Natural killer cell (primary cell): ENCODE data around the gene RTL1. TPM values are rescaled to one million over a fixed set of nuclear protein-coding genes. Genes with fewer than 3 reads are reported as not detected.

ENCODE experiments used
- ATAC-seq, 3 donors: fragments of 150-1000 bp in 2 of 3; fragments of 200-7000 bp in 1 of 3; cut with Tn5 transposase; 1 replicate in 1 of 3; 2 replicates in 2 of 3; pipeline ENCODE4 v1.10.0; 2021; ENCODE audit warnings: mild to moderate bottlenecking in 2 of 3, moderate library complexity in 2 of 3
- DNase-seq, 2 donors: peaks; one replicate each; pipeline versions ENCODE4 v3.0.0 to v3.0.0-alpha.2; 2013 to 2021; ENCODE audit warnings: mixed read lengths in 1 of 2
- H3K27ac ChIP-seq: one replicate; pipeline ENCODE4 v1.5.1; 2013; ENCODE audit warnings: mild to moderate bottlenecking, low read length
- H3K27me3 ChIP-seq: one replicate; pipeline ENCODE4 v1.6.1; 2013; ENCODE audit warnings: low read length; ENCODE audit not compliant: control insufficient read depth, insufficient read depth
- H3K36me3 ChIP-seq: one replicate; pipeline ENCODE4 v1.6.1; 2013; ENCODE audit warnings: low read length; ENCODE audit not compliant: control insufficient read depth, insufficient read depth
- H3K4me1 ChIP-seq: one replicate; pipeline ENCODE4 v1.6.1; 2013; ENCODE audit warnings: low read length; ENCODE audit not compliant: control insufficient read depth, insufficient read depth
- H3K4me3 ChIP-seq: one replicate; pipeline ENCODE4 v1.5.1; 2013; ENCODE audit warnings: low read length
- H3K9me3 ChIP-seq: one replicate; pipeline ENCODE4 v1.6.1; 2013; ENCODE audit warnings: low read length; ENCODE audit not compliant: control insufficient read depth, insufficient read depth
- H3K27ac Mint-ChIP-seq, 2 donors: one replicate each; pipeline ENCODE4 v1.8.0; 2022; ENCODE audit warnings: mild to moderate bottlenecking in 2 of 2, mixed read lengths in 2 of 2, moderate library complexity in 1 of 2
- H3K27me3 Mint-ChIP-seq, 2 donors: one replicate each; pipeline ENCODE4 v1.8.0; 2022; ENCODE audit warnings: low read depth in 2 of 2, mixed read lengths in 2 of 2
- H3K36me3 Mint-ChIP-seq: one replicate; pipeline ENCODE4 v1.8.0; 2022; ENCODE audit warnings: mixed read lengths
- H3K4me1 Mint-ChIP-seq, 2 donors: one replicate each; pipeline ENCODE4 v1.8.0; 2022; ENCODE audit warnings: mixed read lengths in 2 of 2
- H3K4me3 Mint-ChIP-seq: one replicate; pipeline ENCODE4 v1.8.0; 2022; ENCODE audit warnings: mild to moderate bottlenecking, moderate library complexity, mixed read lengths
- H3K9me3 Mint-ChIP-seq, 2 donors: one replicate each; pipeline ENCODE4 v1.8.0; 2022; ENCODE audit warnings: mixed read lengths in 2 of 2
- CTCF ChIP-seq: fragments of 200-600 bp; IDR thresholded peaks from one replicate; pipeline ENCODE4 v1.8.0; 2022; ENCODE audit warnings: antibody characterized with exemption
- WGBS: methylation state at CpG from one replicate; pipeline ENCODE4 v1.1.7; 2013; ENCODE audit warnings: missing lambda C conversion rate; ENCODE audit not compliant: insufficient coverage; 5-methylcytosine and 5-hydroxymethylcytosine counted together
- intact Hi-C: fragments of 100-400 bp; cut with micrococcal nuclease; formaldehyde crosslinking; loops from one replicate; pipeline ENCODE4 v1.14.2; 2022
- total RNA-seq, 4 donors: library from RNA; stranded (reverse); fragments of 120-200 nt in 1 of 4; gene quantifications; one replicate each; pipeline versions ENCODE4 v1.2.3 to v1.2.4, GENCODE V29; 2013 to 2022

RTL1 gene
- total RNA-seq, 3 donors from 2014 or later (not counting 1 experiment from before 2014, with no cell fraction given) = not detected

- TF ChIP-seq CTCF = no peak
- no peaks in the 10 kb centered on the region for H3K36me3 ChIP-seq
- H3K9me3 ChIP-seq = no peaks in the 10 kb centered on the region
- no peaks in the 10 kb centered on the region for H3K4me1 Mint-ChIP-seq
- no peak overlapping the region for H3K27ac ChIP-seq
- no peaks in the 10 kb centered on the region for H3K9me3 Mint-ChIP-seq
- H3K4me3 ChIP-seq = no peak overlapping the region
- no peak overlapping the region for H3K27ac Mint-ChIP-seq
- H3K4me1 ChIP-seq = no peaks in the 10 kb centered on the region
- WGBS = 87% methylated on average over 13 of the region's 13 CpGs
- ATAC-seq = no peak
- H3K27me3 ChIP-seq = no peaks in the 10 kb centered on the region
- peaks cover 13 to 25% of the 10 kb centered on the region in 2 donors for H3K27me3 Mint-ChIP-seq
- H3K4me3 Mint-ChIP-seq = no peak overlapping the region
- DNase-seq = no peak
- no peaks in the 10 kb centered on the region for H3K36me3 Mint-ChIP-seq
- intact Hi-C loops = no loop called here
These were observed 19.1 kb downstream of the RTL1 start for GRCh38 chr14:100884456-100884855.

- Mint-ChIP-seq H3K9me3 (no peaks in the 10 kb centered on the region), H3K27ac (no peak overlapping the region), H3K4me1 (no peaks in the 10 kb centered on the region), H3K36me3 (no peaks in the 10 kb centered on the region), H3K27me3 (peaks cover 6 to 18% of the 10 kb centered on the region in 2 donors), H3K4me3 (no peak overlapping the region)
- Histone ChIP-seq H3K4me1 (no peaks in the 10 kb centered on the region), H3K9me3 (no peaks in the 10 kb centered on the region), H3K27me3 (no peaks in the 10 kb centered on the region), H3K27ac (no peak overlapping the region), H3K4me3 (no peak overlapping the region), H3K36me3 (no peaks in the 10 kb centered on the region)
- 94% methylated on average over 11 of the region's 11 CpGs for WGBS
- intact Hi-C loops = no loop called here
- ATAC-seq (no peak), DNase-seq (no peak)
- no peak for TF ChIP-seq CTCF
These were observed 19.8 kb downstream of the RTL1 start for GRCh38 chr14:100883789-100884101.

- no peaks in the 10 kb centered on the region for H3K27me3 ChIP-seq
- H3K27ac Mint-ChIP-seq = no peak overlapping the region
- peaks cover 4 to 12% of the 10 kb centered on the region in 2 donors for H3K27me3 Mint-ChIP-seq
- H3K9me3 ChIP-seq = no peaks in the 10 kb centered on the region
- WGBS = 94% methylated on average over 46 of the region's 46 CpGs
- H3K36me3 ChIP-seq = no peaks in the 10 kb centered on the region
- H3K4me1 ChIP-seq = no peaks in the 10 kb centered on the region
- TF ChIP-seq CTCF = no peak
- no peaks in the 10 kb centered on the region for H3K4me1 Mint-ChIP-seq
- H3K4me3 ChIP-seq = no peak overlapping the region
- no peak overlapping the region for H3K27ac ChIP-seq
- no peak for DNase-seq
- H3K36me3 Mint-ChIP-seq = no peaks in the 10 kb centered on the region
- no peak overlapping the region for H3K4me3 Mint-ChIP-seq
- no peaks in the 10 kb centered on the region for H3K9me3 Mint-ChIP-seq
- ATAC-seq = no peak
- intact Hi-C loops = no loop called here
These were observed 20.3 kb downstream of the RTL1 start for GRCh38 chr14:100882991-100883788.
